K562 (cell line): Measurements from ENCODE around the gene F12. TPM values are rescaled to one million over a fixed set of nuclear protein-coding genes. Genes with fewer than 3 reads are reported as not detected.
A peak's percentile ranks its signal among the peaks of the same experiment; 100 is the strongest.

ENCODE experiments used
- CXXC5 ChIP-seq: fragments of 250-450 bp; sonication (Bioruptor Pico); IDR thresholded peaks from 2 replicates; pipeline ENCODE4 v1.8.0; 2022; ENCODE audit warnings: inconsistent platforms, mild to moderate bottlenecking, moderate library complexity
- ESRRA ChIP-seq: fragments of 450-650 bp; IDR thresholded peaks from 2 replicates; pipeline ENCODE4 v1.6.1; 2014; ENCODE audit warnings: low read depth, mild to moderate bottlenecking, moderate library complexity, borderline replicate concordance
- GABPB1 ChIP-seq: sonication (generic); formaldehyde crosslinking; IDR thresholded peaks from 2 replicates; pipeline ENCODE4 v1.8.0; 2022; ENCODE audit warnings: mild to moderate bottlenecking, missing genetic modification reagents
- GATA2 ChIP-seq: sonication (generic); formaldehyde crosslinking; IDR thresholded peaks from 2 replicates; pipeline ENCODE4 v1.4.0; 2020; ENCODE audit warnings: mild to moderate bottlenecking, missing genetic modification reagents
- JUND ChIP-seq, 2 experiments: IDR thresholded peaks; 2 replicates in 1 of 2; 3 replicates in 1 of 2; pipeline ENCODE4 v1.6.1; 2011; ENCODE audit warnings: borderline replicate concordance in 2 of 2, low read depth in 2 of 2, low read length in 2 of 2, improper control_type of control experiment in 1 of 2, missing biosample characterization in 1 of 2, missing genetic modification characterization in 1 of 2, missing genetic modification reagents in 1 of 2
- KAT7 ChIP-seq: sonication (generic); formaldehyde crosslinking; IDR thresholded peaks from 2 replicates; pipeline ENCODE4 v1.8.0; 2022; ENCODE audit warnings: missing genetic modification reagents, mild to moderate bottlenecking, borderline replicate concordance
- LEF1 ChIP-seq: fragments of 450-650 bp; IDR thresholded peaks from 2 replicates; pipeline ENCODE4 v1.6.1; 2016; ENCODE audit warnings: mild to moderate bottlenecking
- MLX ChIP-seq, 2 experiments: fragments of 450-650 bp in 1 of 2; sonication (generic) in 1 of 2; formaldehyde crosslinking; conservative IDR thresholded peaks; 2 replicates each; pipeline versions ENCODE4 v1.4.0 to v1.8.1; 2020 to 2022; ENCODE audit warnings: mild to moderate bottlenecking in 1 of 2, missing genetic modification reagents in 1 of 2
- MTA2 ChIP-seq: fragments of 450-650 bp; IDR thresholded peaks from 2 replicates; pipeline ENCODE4 v1.6.1; 2016; ENCODE audit warnings: low read depth
- PRPF4 ChIP-seq: fragments of 200-400 bp; formaldehyde crosslinking; IDR thresholded peaks from one replicate; pipeline ENCODE4 v1.6.1; 2017; ENCODE audit warnings: low read length, low read depth, mild to moderate bottlenecking; ENCODE audit not compliant: insufficient read depth, poor library complexity, severe bottlenecking
- RBFOX2 ChIP-seq: fragments of 200-400 bp; formaldehyde crosslinking; IDR thresholded peaks from 2 replicates; pipeline ENCODE4 v1.6.1; 2017; ENCODE audit warnings: low read depth, mild to moderate bottlenecking, low read length, moderate library complexity
- RCOR1 ChIP-seq, 2 experiments: IDR thresholded peaks; 2 replicates each; pipeline ENCODE4 v1.6.1; 2012; ENCODE audit warnings: low read depth in 2 of 2, low read length in 2 of 2, borderline replicate concordance in 1 of 2, improper control_type of control experiment in 1 of 2
- SMAD4 ChIP-seq: fragments of 250-450 bp; sonication (Bioruptor Pico); conservative IDR thresholded peaks from 2 replicates; pipeline ENCODE4 v1.8.0; 2021; ENCODE audit warnings: inconsistent platforms, mild to moderate bottlenecking, moderate library complexity
- TAF1 ChIP-seq: IDR thresholded peaks from 2 replicates; pipeline ENCODE4 v1.6.1; 2011; ENCODE audit warnings: mild to moderate bottlenecking, low read length, moderate library complexity; ENCODE audit not compliant: insufficient read depth, control insufficient read depth, severe bottlenecking; ENCODE audit errors: extremely low read depth
- ZNF232 ChIP-seq: sonication (generic); formaldehyde crosslinking; IDR thresholded peaks from 2 replicates; pipeline ENCODE4 v1.8.0; 2022; ENCODE audit warnings: mild to moderate bottlenecking, missing genetic modification reagents
- ZNF431 ChIP-seq: sonication (generic); formaldehyde crosslinking; IDR thresholded peaks from 2 replicates; pipeline ENCODE4 v1.8.0; 2022; ENCODE audit warnings: mild to moderate bottlenecking, missing genetic modification reagents
- polyA plus RNA-seq, 8 experiments: library from polyadenylated mRNA; depleted of rRNA in 4 of 8; stranded (reverse) in 5 of 8; unstranded in 3 of 8; fragments of >200 nt; fragmentation: Nextera tagmentation in 2 of 8; fragmentation: Illumina TruSeq in 1 of 8; extraction: Ambion mirVana in 2 of 8; extraction: Trizol in 1 of 8; gene quantifications; 2 replicates each; pipeline versions ENCODE4 v1.2.1 to v1.2.3, GENCODE V29; 2011 to 2014; ENCODE audit warnings: inconsistent platforms in 1 of 8, missing spikeins in 1 of 8
- total RNA-seq, 7 experiments: library from RNA; depleted of rRNA in 6 of 7; stranded (reverse); fragments of >200 nt in 6 of 7; fragmentation: Illumina TruSeq in 2 of 7; extraction: Trizol in 2 of 7; gene quantifications; 2 replicates each; pipeline versions ENCODE4 v1.2.1 to v1.2.3, GENCODE V29; 2011 to 2021; ENCODE audit warnings: low replicate concordance in 1 of 7
- TF ChIP-seq, protein P1 (sequence below): IDR thresholded peaks from 2 replicates; pipeline ENCODE4 v1.6.1; 2011; ENCODE audit warnings: borderline replicate concordance, low read depth, mild to moderate bottlenecking, moderate library complexity, low read length; ENCODE audit not compliant: insufficient read depth, poor library complexity, severe bottlenecking
- TF ChIP-seq, protein P2 (sequence below): IDR thresholded peaks from 3 replicates; pipeline ENCODE4 v1.6.1; 2011; ENCODE audit warnings: borderline replicate concordance, mild to moderate bottlenecking; ENCODE audit not compliant: insufficient read length, insufficient read depth
- TF ChIP-seq, protein P3 (sequence below): fragments of 250-450 bp; sonication (Bioruptor Pico); IDR thresholded peaks from 2 replicates; pipeline ENCODE4 v1.4.0; 2020; ENCODE audit warnings: mild to moderate bottlenecking, moderate library complexity, borderline replicate concordance

F12 gene
- total and polyA plus RNA-seq, 9 of the 15 experiments (the other 6 are each of a cell fraction or from before 2014, with no cell fraction given) = 0.59 to 18.3 (median 3.6) TPM

DNA sequence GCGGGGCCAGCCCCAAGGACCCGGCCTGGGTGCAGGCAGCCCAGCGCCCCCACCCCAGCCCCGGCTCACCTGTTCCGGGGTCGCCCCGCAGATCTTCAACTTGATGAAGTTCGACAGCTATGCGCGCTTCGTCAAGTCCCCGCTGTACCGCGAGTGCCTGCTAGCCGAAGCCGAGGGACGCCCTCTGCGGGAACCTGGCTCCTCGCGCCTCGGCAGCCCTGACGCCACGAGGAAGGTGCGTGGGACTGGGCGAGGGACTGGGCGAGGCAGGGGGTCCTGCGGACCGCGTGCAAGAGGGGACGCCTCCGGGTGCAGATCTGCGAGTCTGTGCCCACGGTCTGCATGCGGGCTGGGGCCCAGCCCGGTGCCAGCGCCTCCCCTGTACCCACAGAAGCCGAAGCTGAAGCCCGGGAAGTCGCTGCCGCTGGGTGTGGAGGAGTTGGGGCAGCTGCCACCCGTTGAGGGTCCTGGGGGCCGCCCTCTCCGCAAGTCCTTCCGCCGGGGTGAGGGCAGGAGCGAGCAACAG lies 42.0 kb downstream of the F12 start (continued):
- TF ChIP-seq, protein P1, sequence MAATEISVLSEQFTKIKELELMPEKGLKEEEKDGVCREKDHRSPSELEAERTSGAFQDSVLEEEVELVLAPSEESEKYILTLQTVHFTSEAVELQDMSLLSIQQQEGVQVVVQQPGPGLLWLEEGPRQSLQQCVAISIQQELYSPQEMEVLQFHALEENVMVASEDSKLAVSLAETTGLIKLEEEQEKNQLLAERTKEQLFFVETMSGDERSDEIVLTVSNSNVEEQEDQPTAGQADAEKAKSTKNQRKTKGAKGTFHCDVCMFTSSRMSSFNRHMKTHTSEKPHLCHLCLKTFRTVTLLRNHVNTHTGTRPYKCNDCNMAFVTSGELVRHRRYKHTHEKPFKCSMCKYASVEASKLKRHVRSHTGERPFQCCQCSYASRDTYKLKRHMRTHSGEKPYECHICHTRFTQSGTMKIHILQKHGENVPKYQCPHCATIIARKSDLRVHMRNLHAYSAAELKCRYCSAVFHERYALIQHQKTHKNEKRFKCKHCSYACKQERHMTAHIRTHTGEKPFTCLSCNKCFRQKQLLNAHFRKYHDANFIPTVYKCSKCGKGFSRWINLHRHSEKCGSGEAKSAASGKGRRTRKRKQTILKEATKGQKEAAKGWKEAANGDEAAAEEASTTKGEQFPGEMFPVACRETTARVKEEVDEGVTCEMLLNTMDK = peak; percentile 73
- TF ChIP-seq TAF1 (no peak), JUND (IDR thresholded peaks at IDR 0.05; ENCODE audit: borderline replicate concordance, low read depth, low read length) (no peak), JUND (tag; IDR thresholded peaks at IDR 0.05; ENCODE audit: borderline replicate concordance, low read depth, low read length) (peak; percentile 22; the same call in 1 of the 3 replicates), GATA2 (no peak), LEF1 (no peak), PRPF4 (no peak), MLX (CRISPR knock-in tag; conservative IDR thresholded peaks at IDR 0.05) (peak in 1 of 2 experiments; percentile 97; a peak in 2 of 4 replicates), MTA2 (no peak), RBFOX2 (peak; percentile 72), SMAD4 (CRISPR knock-in tag) (peak; percentile 52; the same call in 1 of the 2 replicates), GABPB1 (CRISPR knock-in tag) (peak; percentile 56), ZNF232 (CRISPR knock-in tag) (0 out of 2 replicates have a peak, but pooled peaks have one; percentile 17), KAT7 (CRISPR knock-in tag) (peak; percentile 80; the same call in 1 of the 2 replicates), ZNF431 (CRISPR knock-in tag) (peak; percentile 75), ESRRA (no peak), CXXC5 (CRISPR knock-in tag) (peak; percentile 94), RCOR1 (IDR thresholded peaks at IDR 0.05; ENCODE audit: borderline replicate concordance in 1 of 2, low read depth in 2 of 2, low read length in 2 of 2) (0 out of 4 replicates have a peak, but pooled peaks of 1 of the 2 experiments have one; percentile 22)
- TF ChIP-seq, protein P2, sequence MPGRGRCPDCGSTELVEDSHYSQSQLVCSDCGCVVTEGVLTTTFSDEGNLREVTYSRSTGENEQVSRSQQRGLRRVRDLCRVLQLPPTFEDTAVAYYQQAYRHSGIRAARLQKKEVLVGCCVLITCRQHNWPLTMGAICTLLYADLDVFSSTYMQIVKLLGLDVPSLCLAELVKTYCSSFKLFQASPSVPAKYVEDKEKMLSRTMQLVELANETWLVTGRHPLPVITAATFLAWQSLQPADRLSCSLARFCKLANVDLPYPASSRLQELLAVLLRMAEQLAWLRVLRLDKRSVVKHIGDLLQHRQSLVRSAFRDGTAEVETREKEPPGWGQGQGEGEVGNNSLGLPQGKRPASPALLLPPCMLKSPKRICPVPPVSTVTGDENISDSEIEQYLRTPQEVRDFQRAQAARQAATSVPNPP = no peak
- TF ChIP-seq, protein P3, sequence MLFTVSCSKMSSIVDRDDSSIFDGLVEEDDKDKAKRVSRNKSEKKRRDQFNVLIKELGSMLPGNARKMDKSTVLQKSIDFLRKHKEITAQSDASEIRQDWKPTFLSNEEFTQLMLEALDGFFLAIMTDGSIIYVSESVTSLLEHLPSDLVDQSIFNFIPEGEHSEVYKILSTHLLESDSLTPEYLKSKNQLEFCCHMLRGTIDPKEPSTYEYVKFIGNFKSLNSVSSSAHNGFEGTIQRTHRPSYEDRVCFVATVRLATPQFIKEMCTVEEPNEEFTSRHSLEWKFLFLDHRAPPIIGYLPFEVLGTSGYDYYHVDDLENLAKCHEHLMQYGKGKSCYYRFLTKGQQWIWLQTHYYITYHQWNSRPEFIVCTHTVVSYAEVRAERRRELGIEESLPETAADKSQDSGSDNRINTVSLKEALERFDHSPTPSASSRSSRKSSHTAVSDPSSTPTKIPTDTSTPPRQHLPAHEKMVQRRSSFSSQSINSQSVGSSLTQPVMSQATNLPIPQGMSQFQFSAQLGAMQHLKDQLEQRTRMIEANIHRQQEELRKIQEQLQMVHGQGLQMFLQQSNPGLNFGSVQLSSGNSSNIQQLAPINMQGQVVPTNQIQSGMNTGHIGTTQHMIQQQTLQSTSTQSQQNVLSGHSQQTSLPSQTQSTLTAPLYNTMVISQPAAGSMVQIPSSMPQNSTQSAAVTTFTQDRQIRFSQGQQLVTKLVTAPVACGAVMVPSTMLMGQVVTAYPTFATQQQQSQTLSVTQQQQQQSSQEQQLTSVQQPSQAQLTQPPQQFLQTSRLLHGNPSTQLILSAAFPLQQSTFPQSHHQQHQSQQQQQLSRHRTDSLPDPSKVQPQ (CRISPR knock-in tag) = no peak
